Mesendoderm (in vitro differentiated cells): ENCODE measurements around the gene CCL20.

ENCODE experiments used
- DNase-seq: peaks from one replicate; pipeline ENCODE4 v3.0.0; 2013
- H2AK5ac ChIP-seq: 2 replicates; pipeline ENCODE4 v1.6.1; 2013; ENCODE audit warnings: low read length, inconsistent platforms
- H2BK120ac ChIP-seq: 2 replicates; pipeline ENCODE4 v1.6.1; 2013; ENCODE audit warnings: low read depth, mild to moderate bottlenecking, low read length, moderate library complexity, mixed read lengths
- H2BK15ac ChIP-seq: replicated peaks from 2 replicates; pipeline ENCODE4 v1.6.1; 2013; ENCODE audit warnings: low read depth, mild to moderate bottlenecking, moderate library complexity
- H2BK5ac ChIP-seq: 2 replicates; pipeline ENCODE4 v1.6.1; 2013; ENCODE audit warnings: low read length, inconsistent platforms
- H3K18ac ChIP-seq: 2 replicates; pipeline ENCODE4 v1.6.1; 2013; ENCODE audit warnings: mild to moderate bottlenecking, low read length, mixed read lengths
- H3K23ac ChIP-seq: one replicate; pipeline ENCODE4 v1.6.1; 2013; ENCODE audit warnings: low read length
- H3K27ac ChIP-seq: 2 replicates; pipeline ENCODE4 v1.5.1; 2013; ENCODE audit warnings: low read depth, mild to moderate bottlenecking, inconsistent platforms, low read length, moderate library complexity
- H3K27me3 ChIP-seq: 2 replicates; pipeline ENCODE4 v1.6.1; 2013; ENCODE audit warnings: low read length, control low read depth, mild to moderate bottlenecking, inconsistent platforms; ENCODE audit not compliant: insufficient read depth, poor library complexity
- H3K36me3 ChIP-seq: 2 replicates; pipeline ENCODE4 v1.6.1; 2013; ENCODE audit warnings: low read length, inconsistent platforms; ENCODE audit not compliant: control insufficient read depth, insufficient read depth
- H3K4ac ChIP-seq: one replicate; pipeline ENCODE4 v1.6.1; 2013; ENCODE audit warnings: low read depth, mild to moderate bottlenecking, low read length, moderate library complexity
- H3K4me1 ChIP-seq: 2 replicates; pipeline ENCODE4 v1.6.1; 2013; ENCODE audit warnings: low read depth, low read length, inconsistent platforms; ENCODE audit not compliant: control insufficient read depth
- H3K4me2 ChIP-seq: 2 replicates; pipeline ENCODE4 v1.6.1; 2013; ENCODE audit warnings: low read length
- H3K4me3 ChIP-seq: 2 replicates; pipeline ENCODE4 v1.5.1; 2013; ENCODE audit warnings: mild to moderate bottlenecking, low read length
- H3K56ac ChIP-seq: one replicate; pipeline ENCODE4 v1.6.1; 2013; ENCODE audit warnings: low read length
- H3K79me1 ChIP-seq: 2 replicates; pipeline ENCODE4 v1.6.1; 2013; ENCODE audit warnings: low read length, inconsistent platforms
- H3K79me2 ChIP-seq: 2 replicates; pipeline ENCODE4 v1.6.1; 2013; ENCODE audit warnings: mild to moderate bottlenecking, low read length; ENCODE audit not compliant: control insufficient read depth, insufficient read depth
- H3K9ac ChIP-seq: 2 replicates; pipeline ENCODE4 v1.6.1; 2013; ENCODE audit warnings: low read length, inconsistent platforms
- H4K5ac ChIP-seq: one replicate; pipeline ENCODE4 v1.6.1; 2013; ENCODE audit warnings: low read length
- H4K8ac ChIP-seq: one replicate; pipeline ENCODE4 v1.6.1; 2013; ENCODE audit warnings: low read depth, mild to moderate bottlenecking, control low read depth, low read length, moderate library complexity
- WGBS: extraction: QIAGEN DNeasy Blood & Tissue Kit; methylation state at CpG from one replicate; pipeline ENCODE4 v1.1.7; 2013; ENCODE audit warnings: low lambda C conversion rate, missing lambda C conversion rate; ENCODE audit not compliant: insufficient coverage; ENCODE audit errors: extremely low coverage; 5-methylcytosine and 5-hydroxymethylcytosine counted together

Gene CCL20

DNA sequence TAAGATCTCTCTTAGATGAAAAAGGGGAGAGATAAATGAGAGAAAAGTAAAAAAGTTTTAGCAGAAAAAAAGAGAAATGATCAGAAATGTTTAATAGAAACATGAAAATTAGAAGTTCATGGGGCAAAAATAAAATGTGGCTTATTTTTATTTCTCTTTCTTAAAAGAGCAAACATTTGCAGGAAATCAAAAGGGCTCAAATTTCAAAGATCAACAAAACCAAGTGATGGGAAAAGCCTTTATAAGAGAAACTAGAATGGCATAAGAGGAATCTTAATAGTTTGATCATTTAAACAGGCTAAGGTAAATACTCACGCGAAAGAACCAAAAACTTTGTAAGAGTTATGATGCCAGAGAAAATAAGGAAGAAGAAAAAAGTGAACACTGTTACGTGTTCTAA, 34.5 kb downstream of the CCL20 start:
- H3K4ac ChIP-seq, result no peak overlapping the region
- no peaks in the 10 kb centered on the region for H3K36me3 ChIP-seq
- no peak overlapping the region for H2BK15ac ChIP-seq
- no peak overlapping the region for H3K9ac ChIP-seq
- H3K4me1 ChIP-seq, result no peaks in the 10 kb centered on the region
- WGBS, result no CpG with 5 or more reads among the region's 3 CpGs
- H4K8ac ChIP-seq, result no peak overlapping the region
- H3K27me3 ChIP-seq, result no peaks in the 10 kb centered on the region
- no peak overlapping the region for H3K56ac ChIP-seq
- H3K23ac ChIP-seq, result no peak overlapping the region
- H3K27ac ChIP-seq, result no peak overlapping the region
- H3K4me2 ChIP-seq, result no peak overlapping the region
- no peak overlapping the region for H4K5ac ChIP-seq
- no peak overlapping the region for H2BK120ac ChIP-seq
- DNase-seq, result no peak
- H3K18ac ChIP-seq, result no peak overlapping the region
- H2AK5ac ChIP-seq, result no peak overlapping the region
- no peak overlapping the region for H3K4me3 ChIP-seq
- no peaks in the 10 kb centered on the region for H3K79me1 ChIP-seq
- H3K79me2 ChIP-seq, result no peaks in the 10 kb centered on the region
- H2BK5ac ChIP-seq, result no peak overlapping the region

DNA sequence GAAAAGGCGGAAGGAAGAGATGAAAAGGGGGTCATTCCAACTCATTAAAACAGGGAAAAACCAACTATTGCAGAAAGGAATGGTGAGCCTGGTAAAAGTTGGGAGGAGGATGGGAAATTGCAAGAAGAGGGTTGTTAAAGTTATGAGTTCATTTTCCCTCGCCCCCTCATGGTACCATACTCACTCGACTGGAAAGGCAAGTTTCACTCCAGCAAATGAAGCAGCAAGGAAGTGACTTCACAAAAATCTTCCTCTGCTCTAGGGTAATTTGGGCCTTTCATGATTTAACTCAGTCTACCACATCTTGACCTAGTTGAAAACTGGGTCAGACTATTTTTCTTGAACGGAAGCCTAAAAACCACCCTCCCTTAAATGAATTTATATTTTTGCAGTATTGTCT, 34.9 kb downstream of the CCL20 start:
- Histone ChIP-seq H2BK120ac (no peak overlapping the region), H4K5ac (no peak overlapping the region), H3K27ac (no peak overlapping the region), H4K8ac (no peak overlapping the region), H3K4ac (no peak overlapping the region), H3K9ac (no peak overlapping the region), H3K56ac (no peak overlapping the region), H3K79me2 (no peaks in the 10 kb centered on the region), H2AK5ac (no peak overlapping the region), H3K18ac (no peak overlapping the region), H2BK15ac (no peak overlapping the region), H3K23ac (no peak overlapping the region), H3K4me3 (no peak overlapping the region), H3K4me1 (no peaks in the 10 kb centered on the region), H2BK5ac (no peak overlapping the region), H3K27me3 (no peaks in the 10 kb centered on the region), H3K79me1 (no peaks in the 10 kb centered on the region), H3K4me2 (no peak overlapping the region), H3K36me3 (no peaks in the 10 kb centered on the region)
- peak; percentile 45 for DNase-seq
- WGBS, result no CpG with 5 or more reads among the region's 4 CpGs

DNA sequence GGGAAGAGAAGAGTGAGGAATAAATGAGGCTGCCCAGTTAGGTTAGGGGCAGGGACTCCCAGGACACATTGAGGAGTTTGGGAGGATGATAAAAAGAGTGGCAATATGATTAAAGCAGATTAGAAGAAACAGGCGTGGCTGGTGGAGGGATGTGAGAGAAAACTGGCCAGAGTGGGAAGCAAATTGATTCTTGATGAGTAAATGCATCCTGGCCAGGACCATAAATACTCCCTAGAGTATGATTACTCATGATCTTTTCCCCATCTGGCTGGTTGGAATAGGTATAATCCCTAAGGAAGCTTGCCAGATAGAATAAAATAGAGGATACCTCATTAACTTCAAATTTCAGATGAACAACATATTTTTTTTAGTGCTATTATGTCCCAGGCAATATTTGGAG, 36.3 kb downstream of the CCL20 start:
- Histone ChIP-seq H3K27me3 (no peaks in the 10 kb centered on the region), H3K56ac (no peak overlapping the region), H3K36me3 (no peaks in the 10 kb centered on the region), H3K79me2 (no peaks in the 10 kb centered on the region), H2BK15ac (no peak overlapping the region), H3K23ac (no peak overlapping the region), H3K18ac (no peak overlapping the region), H3K4ac (no peak overlapping the region), H3K79me1 (no peaks in the 10 kb centered on the region), H4K5ac (no peak overlapping the region), H2BK5ac (no peak overlapping the region), H3K27ac (no peak overlapping the region), H3K4me2 (no peak overlapping the region), H2AK5ac (no peak overlapping the region), H2BK120ac (no peak overlapping the region), H3K4me3 (no peak overlapping the region), H3K9ac (no peak overlapping the region), H4K8ac (no peak overlapping the region), H3K4me1 (no peaks in the 10 kb centered on the region)
- no peak for DNase-seq
- no CpG with 5 or more reads among the region's 1 CpG for WGBS

DNA sequence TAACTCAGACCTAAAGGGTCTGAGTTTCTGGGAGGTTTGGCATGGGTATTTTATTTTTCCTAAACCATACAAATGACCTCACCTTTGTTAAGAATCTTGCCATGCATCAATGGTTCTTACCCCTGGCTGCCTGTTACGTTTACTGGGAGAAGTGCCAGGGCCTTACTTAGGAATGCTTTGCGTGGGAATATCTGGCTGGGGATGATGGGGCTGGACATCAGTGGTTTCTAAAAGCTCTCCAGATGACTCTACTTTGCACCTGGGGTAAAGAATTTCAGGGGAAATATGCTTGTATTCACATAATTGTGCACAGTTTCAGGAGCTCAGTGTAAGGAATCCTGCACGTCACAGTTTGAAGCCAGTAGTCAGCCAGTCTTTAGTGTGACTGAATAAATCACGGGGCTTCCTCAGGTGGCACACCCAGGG, 39.6 kb downstream of the CCL20 start:
- no peak overlapping the region for H3K4ac ChIP-seq
- H2BK5ac ChIP-seq, result no peak overlapping the region
- H3K4me3 ChIP-seq, result no peak overlapping the region
- H3K27ac ChIP-seq, result no peak overlapping the region
- no peak overlapping the region for H4K5ac ChIP-seq
- H3K23ac ChIP-seq, result no peak overlapping the region
- H3K9ac ChIP-seq, result no peak overlapping the region
- no peaks in the 10 kb centered on the region for H3K79me1 ChIP-seq
- H4K8ac ChIP-seq, result no peak overlapping the region
- no peak overlapping the region for H2BK120ac ChIP-seq
- no peaks in the 10 kb centered on the region for H3K79me2 ChIP-seq
- no peak overlapping the region for H2AK5ac ChIP-seq
- H3K4me2 ChIP-seq, result no peak overlapping the region
- DNase-seq, result no peak
- no peaks in the 10 kb centered on the region for H3K4me1 ChIP-seq
- no peak overlapping the region for H3K18ac ChIP-seq
- no peak overlapping the region for H3K56ac ChIP-seq
- no peaks in the 10 kb centered on the region for H3K36me3 ChIP-seq
- no peak overlapping the region for H2BK15ac ChIP-seq
- no CpG with 5 or more reads among the region's 4 CpGs for WGBS
- no peaks in the 10 kb centered on the region for H3K27me3 ChIP-seq

DNA sequence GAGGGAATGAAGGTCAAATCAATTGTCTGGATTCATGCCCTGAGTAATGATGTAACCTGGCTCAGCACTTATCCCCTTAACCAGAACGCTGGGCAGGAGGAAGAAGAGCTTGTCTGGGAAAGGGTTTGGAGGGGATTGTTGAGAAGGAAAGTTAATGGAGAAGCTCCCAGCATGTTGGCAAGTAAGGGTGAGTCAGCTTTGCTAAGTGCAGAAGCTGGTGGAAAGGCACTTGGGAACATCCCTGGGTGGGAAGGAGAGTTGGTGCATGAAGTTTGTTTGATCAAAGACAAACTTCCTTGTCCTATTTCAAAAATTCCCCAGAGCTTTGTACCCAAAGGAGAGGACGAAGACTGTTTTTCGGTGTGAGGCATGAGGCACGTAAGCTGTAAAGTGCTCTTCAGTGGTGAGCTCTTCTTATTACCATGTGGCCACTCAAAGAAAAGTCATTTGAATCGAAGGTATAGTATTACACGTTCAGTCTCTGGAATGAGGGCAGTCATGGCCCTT, 40.2 kb downstream of the CCL20 start:
- no peak overlapping the region for H3K23ac ChIP-seq
- H3K4me3 ChIP-seq, result no peak overlapping the region
- H3K56ac ChIP-seq, result no peak overlapping the region
- H2BK5ac ChIP-seq, result no peak overlapping the region
- H3K27me3 ChIP-seq, result no peaks in the 10 kb centered on the region
- H2AK5ac ChIP-seq, result no peak overlapping the region
- H4K8ac ChIP-seq, result no peak overlapping the region
- no peak overlapping the region for H2BK15ac ChIP-seq
- H3K27ac ChIP-seq, result no peak overlapping the region
- no peaks in the 10 kb centered on the region for H3K79me1 ChIP-seq
- no peak overlapping the region for H3K4me2 ChIP-seq
- H3K18ac ChIP-seq, result no peak overlapping the region
- WGBS, result no CpG with 5 or more reads among the region's 6 CpGs
- H3K9ac ChIP-seq, result no peak overlapping the region
- no peak overlapping the region for H4K5ac ChIP-seq
- H3K36me3 ChIP-seq, result no peaks in the 10 kb centered on the region
- no peak for DNase-seq
- H3K4me1 ChIP-seq, result no peaks in the 10 kb centered on the region
- no peaks in the 10 kb centered on the region for H3K79me2 ChIP-seq
- H3K4ac ChIP-seq, result no peak overlapping the region
- no peak overlapping the region for H2BK120ac ChIP-seq

DNA sequence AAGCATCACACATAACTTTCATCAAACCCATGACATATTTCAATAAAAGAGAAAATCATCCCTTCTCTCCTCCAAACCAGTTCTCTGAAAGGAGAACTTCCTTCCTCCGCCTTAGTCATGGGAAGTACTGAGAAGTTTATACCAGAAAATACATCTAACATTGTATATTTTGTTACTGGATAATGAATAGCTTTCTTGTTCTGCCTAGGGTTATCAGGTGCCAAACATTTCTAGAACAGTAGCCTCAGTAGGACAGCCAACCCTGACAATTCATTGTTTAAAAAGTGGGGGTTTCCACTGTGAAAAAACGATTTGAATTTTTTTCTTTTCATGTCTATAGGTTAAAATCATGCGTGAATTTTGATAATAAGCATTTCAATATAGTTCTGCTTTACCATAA, 41.8 kb downstream of the CCL20 start:
- H3K79me2 ChIP-seq, result no peaks in the 10 kb centered on the region
- H3K27ac ChIP-seq, result no peak overlapping the region
- H2BK120ac ChIP-seq, result no peak overlapping the region
- no peak overlapping the region for H3K4me3 ChIP-seq
- H3K18ac ChIP-seq, result no peak overlapping the region
- no peak overlapping the region for H2AK5ac ChIP-seq
- no peak overlapping the region for H3K9ac ChIP-seq
- no peak overlapping the region for H3K56ac ChIP-seq
- no peak overlapping the region for H3K4me2 ChIP-seq
- H2BK15ac ChIP-seq, result no peak overlapping the region
- no peaks in the 10 kb centered on the region for H3K4me1 ChIP-seq
- H3K23ac ChIP-seq, result no peak overlapping the region
- DNase-seq, result no peak
- no peak overlapping the region for H2BK5ac ChIP-seq
- H3K36me3 ChIP-seq, result no peaks in the 10 kb centered on the region
- H3K4ac ChIP-seq, result no peak overlapping the region
- H4K8ac ChIP-seq, result no peak overlapping the region
- no peaks in the 10 kb centered on the region for H3K27me3 ChIP-seq
- H4K5ac ChIP-seq, result no peak overlapping the region
- no CpG with 5 or more reads among the region's 3 CpGs for WGBS
- H3K79me1 ChIP-seq, result no peaks in the 10 kb centered on the region
